COLO668 (cell line): ENCODE measurements around the gene SUFU.

Experiments
- DNase-seq: peaks from one replicate; lab custom pipeline; 2025; ENCODE audit not compliant: unreplicated experiment; lab: John Stamatoyannopoulos, UW

SUFU gene

DNA sequence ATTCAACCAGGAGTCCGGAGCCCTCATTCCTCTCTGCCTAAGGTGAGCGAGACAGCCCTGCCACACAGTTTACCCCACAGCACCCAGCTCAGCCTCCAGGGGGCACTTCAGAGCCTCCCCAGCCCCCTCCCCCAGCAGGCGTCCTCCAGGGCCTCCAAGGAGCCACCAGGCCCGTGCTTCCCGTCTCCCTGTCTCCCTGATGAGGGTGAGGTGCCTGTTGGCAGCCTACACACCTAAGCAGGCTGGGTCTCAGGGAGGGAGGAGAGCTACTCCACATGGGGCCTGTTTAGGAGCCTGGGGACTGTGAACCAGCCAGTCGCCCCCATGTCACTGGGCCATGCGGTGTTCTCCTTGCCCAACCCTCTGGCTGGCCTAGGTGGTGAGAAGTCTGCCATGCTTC, 111.6 kb downstream of the SUFU start:
- DNase-seq: peak; percentile 8

DNA sequence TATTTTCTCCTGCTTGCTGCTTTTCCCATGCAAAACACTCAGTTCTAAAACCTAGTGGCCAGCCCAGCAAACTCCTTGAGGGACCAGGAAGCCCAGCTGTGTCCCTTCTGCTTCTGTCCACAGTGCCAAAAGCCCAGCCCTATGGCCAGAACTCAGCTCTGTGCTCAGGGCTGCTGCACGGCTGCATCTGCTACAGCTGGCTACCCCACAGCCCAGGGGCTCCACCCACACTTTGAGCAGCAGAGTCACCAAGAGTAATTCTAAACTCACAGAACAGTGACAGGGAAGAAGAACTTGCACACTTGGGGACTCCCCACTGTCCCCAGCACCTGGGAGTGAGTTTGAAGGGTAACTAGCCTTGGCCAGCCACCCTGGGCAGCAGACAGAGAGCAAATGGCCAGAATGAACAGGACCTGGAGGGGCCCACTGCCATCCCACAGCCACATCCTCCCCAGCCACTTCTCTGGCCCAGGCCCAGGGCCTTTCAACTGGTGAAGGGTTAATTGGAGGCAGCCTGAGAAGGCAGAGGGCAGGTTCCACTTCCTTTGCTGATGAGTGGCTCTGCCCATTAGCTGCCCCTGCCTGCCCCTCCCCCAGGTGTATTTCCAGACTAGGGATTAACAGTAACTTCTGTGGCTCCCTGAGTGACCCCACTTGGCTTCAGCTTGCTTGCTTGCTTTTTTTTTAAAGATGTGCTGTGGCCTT, 112.4 kb downstream of the SUFU start:
- DNase-seq: no peak

DNA sequence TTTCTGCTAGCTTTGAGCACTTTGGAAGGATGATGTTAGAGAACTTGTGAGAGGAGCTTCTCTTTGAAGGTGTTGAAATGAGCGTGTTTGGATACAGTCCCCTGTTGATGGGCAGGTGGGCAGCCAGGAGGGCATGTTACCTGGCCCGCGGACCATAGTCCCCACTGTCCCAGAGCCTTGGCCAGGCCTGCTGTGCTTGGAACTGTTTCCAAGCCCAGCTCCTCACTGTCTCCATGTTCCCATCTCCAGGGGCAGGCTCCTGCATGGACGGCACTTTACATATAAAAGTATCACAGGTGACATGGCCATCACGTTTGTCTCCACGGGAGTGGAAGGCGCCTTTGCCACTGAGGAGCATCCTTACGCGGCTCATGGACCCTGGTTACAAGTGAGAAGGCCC, 113.3 kb downstream of the SUFU start:
- DNase-seq: no peak

DNA sequence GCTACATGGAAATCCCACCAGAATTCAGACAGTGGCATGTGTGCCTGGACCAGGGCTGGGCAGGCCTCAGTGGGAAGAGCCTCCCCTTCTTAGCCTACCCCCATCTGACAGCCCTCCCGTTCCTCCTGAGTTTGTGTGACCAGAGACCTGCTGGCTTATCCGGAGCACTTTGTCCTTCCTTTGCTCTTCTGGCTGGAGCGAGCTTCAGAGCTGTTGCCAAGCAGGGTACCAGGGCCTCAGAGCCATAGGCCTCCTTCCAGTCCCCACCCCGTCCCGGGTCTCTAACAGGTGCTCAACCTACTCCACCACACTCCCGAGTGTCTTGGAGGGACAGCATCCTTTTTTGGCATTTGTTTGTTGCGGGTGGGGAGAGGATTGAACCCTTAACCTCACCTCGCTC, 114.0 kb downstream of the SUFU start:
- no peak for DNase-seq

DNA sequence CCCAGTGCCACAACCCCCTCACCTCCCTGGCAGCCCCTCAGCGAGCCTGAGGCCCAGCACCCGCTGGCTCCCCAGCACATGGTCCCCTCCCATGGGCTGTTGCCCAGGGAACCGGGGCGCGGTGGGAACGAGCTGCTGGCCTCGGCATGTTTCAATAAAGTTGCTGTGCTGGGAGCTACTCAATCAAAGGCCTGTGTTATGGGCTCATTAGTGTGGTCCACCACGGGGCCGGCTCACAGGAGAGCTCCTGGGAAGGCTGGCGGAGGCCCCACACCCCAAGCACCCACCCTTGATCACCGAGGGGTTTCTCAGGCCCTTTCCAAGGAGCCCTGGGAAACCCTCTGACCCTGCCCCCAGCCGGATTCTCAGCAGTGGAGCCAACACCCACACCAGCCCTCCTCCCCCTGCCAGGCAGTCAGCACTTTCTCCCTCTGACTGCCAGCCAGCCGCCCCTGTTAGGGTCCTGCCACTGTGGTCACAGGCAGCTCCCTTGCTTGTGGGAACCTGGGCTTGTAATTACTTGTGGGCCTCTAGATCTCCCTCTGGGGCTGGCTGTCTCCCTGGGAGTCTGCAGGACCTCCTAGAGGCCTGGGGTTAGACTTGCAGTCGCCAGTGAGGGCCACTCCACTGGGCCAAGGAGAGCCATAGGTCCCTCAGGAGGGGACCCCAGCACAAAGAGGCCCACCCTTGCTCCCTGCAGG, 115.7 kb downstream of the SUFU start:
- DNase-seq: no peak

- DNase-seq: no peak
Observed at GRCh38 chr10:102620138-102620590, 116.4 kb downstream of the SUFU start.

DNA sequence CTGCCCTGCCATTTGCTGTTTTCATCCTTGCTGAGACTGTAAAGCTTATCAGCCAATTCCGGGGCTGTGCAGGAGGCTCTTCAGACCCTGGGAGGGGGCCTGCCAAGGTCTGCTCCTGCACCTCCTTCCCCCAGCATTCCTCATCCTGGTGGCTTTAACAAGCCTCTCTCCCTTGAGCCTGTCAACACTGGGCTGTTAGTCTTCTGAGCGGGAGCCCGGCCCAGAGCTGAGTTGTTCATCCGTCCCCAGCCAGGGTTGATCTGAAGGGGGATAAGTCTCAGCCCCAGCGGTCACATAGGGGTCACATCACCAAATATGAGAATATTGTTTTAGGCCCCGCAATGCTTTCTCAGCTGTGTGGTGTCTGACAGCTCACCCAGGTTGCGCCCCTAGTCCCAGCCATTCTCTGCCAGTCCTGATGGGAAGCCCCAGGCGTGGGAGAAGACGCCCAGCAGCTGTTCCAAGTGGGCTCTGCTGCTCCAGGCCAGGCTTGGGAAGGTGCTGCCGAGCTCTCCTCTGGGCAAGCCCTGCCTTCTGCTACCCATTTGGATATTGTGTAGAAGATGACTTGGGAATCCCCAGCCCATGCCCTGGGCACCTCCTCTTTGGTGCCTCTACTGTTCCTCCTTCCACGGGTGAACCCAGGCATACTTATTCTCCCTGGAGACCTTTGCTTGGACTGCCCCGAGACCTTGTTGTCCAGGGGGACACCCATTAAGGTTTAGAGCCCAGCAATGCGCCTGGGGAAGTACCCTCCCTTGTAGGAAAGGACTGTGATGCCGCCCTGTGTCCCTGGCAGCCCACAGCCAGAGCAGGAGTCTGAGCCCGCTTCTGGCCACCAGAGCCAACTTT, 117.0 kb downstream of the SUFU start:
- no peak for DNase-seq

DNA sequence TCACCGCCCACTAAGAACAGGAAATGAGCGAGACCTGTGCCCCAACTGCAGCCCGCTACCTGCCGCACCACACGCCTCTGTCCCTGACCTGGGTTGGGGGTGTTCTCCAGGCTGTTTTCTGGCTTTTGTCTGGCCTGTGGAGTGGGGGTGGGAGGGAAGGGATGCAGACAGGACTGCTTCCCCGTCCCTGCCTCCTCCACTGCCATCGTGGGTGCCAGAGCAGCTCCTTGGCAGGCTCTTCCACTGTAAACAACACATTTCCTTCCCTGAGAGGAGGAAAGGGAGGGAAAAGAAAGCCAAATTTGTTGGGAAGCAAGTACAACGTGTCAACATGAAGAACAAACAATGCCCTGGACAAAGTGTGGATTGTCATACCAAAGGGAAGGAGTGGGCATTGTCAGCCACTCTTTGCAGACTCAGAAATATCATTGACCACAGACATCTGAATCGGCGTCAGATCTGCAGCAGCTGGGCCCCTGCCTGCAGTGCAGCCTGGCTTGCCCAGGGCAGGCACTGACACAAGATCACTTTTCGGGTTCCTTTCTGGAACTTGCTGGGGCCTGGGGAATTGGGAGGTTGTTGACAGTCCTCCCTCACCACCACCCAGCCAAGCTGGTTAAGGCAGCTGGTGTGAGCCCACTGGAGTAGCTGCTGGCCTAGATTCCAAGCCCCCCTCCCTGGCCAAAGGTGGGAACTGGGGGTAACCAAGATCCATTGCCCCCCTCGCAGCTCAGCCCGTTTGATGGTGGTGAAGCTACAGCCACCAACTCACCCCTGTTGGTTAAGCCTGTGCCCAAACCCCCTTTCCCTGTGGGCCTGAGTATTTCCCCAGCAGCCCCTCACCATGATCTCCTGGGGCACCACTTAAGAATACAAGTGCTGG, 117.9 kb downstream of the SUFU start:
- no peak for DNase-seq

DNA sequence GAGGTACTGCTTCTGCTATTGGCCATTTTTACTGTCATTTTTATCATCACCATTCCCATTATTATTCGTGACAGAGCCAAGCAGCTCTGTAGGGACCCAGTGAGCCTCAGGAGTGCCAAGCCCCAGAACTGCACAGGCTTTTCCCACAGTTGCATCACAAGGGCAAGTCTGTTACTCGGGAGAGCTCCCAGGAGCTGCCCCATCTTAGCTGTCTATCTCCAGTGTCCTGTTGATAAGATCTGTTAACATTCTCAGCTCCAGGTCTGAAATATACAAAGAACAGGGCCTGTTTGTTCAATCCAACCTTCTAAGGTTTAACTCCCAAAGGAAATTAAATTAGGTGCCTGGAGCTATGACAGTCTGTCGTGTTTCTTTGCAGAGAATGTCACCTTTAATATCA, 120.3 kb downstream of the SUFU start:
- no peak for DNase-seq

DNA sequence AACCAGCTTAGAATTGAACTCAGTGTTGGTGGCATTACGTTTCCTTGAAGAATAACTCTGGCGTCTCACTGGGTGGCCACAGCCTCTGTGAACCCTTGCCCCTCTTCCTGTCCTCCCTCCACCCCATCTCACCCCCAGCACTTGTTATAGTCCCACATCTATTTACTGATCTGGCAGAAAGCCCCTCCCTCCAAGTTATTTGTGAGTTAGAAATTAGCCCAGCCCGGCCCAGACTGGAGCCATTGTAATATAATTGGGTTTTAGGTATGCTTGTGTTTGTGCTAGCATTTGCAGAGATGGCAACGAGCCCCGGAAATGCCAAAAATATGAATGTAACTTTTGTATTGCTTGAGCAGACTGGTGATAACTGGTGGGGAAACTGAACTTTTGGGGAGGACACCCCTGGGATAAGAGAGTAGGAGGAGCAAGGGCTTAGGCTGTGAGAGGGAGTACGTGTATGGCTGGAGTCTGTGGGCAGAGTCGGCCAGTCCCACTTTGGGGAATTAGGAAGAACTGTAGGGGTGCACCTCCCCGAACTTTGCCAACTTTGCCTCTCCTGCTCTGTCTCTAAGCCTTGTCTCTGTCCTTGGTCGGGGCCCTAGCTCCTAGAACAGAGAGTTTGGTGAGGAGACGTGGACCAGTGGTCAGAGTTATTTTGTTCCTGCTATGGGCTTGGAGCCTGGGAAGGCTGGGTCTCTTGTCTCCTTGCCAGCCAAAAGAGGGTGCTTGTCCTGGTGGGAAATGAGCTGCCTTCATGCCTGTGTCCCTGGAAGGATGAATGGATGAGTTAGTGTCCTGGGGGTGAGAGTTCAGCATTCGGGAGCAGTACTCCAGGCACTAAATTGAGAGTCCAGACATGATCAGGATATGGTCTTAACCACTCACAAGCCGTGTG, 121.2 kb downstream of the SUFU start:
- no peak for DNase-seq

DNA sequence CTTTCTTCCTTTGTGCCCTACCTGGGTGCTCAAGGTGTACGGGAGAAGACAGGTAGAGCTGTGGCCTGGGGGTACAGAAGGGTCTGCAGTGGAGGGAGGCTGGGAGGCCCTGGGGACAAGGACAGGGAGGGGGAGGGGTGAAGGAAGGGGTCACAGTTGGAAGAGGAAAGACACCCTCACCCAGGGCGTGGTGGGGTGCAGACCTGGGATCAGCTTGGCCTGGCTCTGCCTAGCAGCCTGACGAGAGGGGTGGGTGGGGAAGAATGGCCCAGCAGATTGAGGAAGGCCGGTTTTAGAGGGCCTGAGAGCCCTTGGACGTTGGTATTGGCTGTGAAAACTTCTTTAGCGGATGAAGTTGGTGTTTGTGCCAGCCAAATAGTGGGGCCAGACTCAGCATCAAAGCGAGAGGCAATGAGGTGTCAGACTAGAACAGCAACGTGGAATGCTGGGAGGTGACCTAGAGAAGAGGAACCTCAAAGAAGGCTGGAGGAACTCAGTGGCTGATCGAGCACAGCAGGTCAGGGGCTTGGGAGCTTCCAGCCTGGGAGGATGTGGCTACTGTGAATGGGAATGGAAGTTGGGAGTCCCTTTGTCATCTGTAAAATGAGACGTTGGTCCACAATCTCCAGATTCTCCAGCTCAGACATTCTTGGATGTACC, 122.4 kb downstream of the SUFU start:
- no peak for DNase-seq

DNA sequence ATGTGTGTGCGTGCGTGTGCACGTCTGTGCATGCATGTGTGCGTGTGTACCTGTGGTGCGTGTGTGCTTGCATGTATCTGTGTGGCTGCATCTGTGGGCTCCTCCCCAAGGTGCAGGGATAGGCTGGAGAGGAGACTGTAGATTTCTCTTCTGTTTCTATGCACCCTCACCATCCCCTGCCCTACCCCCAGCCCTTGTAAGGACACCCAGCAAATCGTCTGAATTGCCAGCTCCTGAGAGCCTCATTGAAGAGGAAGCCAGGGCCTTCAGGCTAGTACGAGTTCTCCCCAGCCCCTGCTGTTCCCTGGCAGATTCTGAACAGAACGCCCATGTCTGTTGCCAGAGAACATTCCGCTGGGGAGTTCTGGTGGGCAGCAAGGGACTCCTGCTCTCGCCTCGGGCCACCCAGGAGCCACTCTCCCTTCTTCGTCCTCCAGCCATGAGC, 123.5 kb downstream of the SUFU start:
- DNase-seq: no peak

GRCh38 chr10:102627736-102628293, 124.0 kb downstream of the SUFU start:
- DNase-seq: peak; percentile 59

DNA sequence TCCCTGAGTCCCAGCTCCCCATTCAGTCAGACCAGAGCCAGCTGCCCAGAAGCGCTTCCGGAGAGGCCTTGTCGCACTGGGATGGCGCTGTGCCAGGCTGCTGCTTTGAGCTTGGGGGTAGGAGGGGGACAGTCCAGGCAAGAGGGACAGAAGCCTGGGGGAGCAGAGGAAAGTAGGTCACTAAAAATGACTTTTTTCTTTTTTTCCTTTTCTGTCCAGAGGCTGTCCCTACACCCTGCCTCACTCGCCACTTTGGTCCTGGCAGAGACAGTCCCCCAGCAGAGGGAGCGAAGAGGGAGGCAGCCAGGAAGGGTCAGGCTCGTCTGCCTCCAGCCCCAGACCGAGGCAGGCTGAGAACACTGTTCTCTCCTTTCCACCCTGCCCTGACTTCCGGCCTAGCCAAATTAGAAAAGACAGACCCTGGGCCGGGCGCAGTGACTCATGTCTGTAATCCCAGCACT, 124.7 kb downstream of the SUFU start:
- DNase-seq: peak; percentile 75

DNA sequence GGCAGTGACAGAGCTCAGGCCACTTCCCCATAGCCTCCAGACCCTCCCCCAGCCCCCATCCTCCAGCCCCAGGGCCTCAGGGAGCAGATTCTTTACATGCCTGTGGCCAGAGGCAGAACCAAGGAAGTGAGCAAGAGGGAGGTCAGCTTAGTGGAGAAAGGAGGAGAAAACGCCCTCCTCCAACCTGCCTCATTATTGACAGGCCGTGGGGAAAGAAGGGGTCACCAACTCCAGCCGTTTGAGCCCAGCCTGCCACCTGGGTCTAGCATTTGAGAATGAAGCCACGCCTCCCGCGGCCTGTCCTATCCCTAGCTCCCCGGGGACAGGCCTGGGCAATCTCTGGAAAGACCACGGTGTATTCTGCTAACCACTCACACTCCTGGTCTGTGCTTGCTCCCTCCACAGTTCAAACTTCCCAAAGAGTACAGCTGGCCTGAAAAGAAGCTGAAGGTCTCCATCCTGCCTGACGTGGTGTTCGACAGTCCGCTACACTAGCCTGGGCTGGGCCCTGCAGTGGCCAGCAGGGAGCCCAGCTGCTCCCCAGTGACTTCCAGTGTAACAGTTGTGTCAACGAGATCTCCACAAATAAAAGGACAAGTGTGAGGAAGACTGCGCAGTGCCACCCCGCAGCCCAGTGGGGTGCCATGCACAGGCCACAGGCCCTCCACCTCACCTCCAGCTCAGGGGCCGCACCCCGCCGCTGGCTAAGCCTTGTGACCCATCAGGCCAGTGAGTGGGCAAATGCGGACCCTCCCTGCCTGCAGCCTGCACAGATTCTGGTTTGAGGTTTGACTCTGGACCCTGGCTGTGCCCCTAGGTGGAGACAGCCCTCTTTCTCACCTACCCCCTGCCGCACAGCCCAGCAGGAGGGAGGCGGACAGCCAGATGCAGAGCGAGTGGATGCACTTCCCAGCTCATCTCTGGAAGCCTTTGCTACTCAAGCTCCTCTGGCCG, 126.2 kb downstream of the SUFU start:
- DNase-seq: peak; percentile 62

DNA sequence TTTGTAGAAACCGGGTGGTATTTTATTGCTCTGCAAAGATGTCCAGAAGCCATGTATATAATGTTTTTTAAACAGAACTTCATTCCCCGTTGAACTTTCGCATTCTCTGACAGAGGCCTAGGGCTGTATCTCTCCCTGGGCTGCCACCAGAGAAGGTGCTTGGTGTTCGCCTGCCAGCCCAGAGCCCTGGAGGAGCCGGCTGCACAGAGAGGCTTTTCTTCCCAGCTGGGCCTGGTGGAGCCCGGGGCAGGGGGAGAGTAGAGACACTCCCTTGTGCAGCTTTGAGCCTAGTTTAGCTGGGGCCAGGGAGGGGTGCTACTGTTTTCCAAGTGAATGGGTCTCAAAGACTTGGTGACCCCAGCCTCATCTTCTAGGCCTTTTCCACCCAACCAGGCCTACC, 126.9 kb downstream of the SUFU start:
- peak; percentile 12 for DNase-seq

GRCh38 chr10:102631525-102632393, 128.0 kb downstream of the SUFU start:
- no peak for DNase-seq
